Thymus (tissue), 11 donors: Measurements from ENCODE around the gene NFE2L1. TPM values are rescaled to one million over a fixed set of nuclear protein-coding genes. Genes with fewer than 3 reads are reported as not detected.

Experiments used
- DNase-seq, 9 donors: peaks; one replicate each; pipeline ENCODE4 v3.0.0-alpha.2; 2013; ENCODE audit warnings: low spot score in 9 of 9, low read depth in 6 of 9, missing footprints in 1 of 9
- H3K27ac ChIP-seq, 2 donors: one replicate each; pipeline ENCODE4 v1.5.1; 2013; ENCODE audit warnings: control low read depth in 1 of 2, low read depth in 1 of 2, low read length in 1 of 2, mild to moderate bottlenecking in 1 of 2, moderate library complexity in 1 of 2
- H3K27me3 ChIP-seq, 2 donors: one replicate each; pipeline ENCODE4 v1.5.1; 2013; ENCODE audit warnings: low read length in 1 of 2; ENCODE audit not compliant: control insufficient read depth in 2 of 2, insufficient read depth in 1 of 2
- H3K36me3 ChIP-seq, 2 donors: one replicate each; pipeline ENCODE4 v1.5.1; 2013; ENCODE audit warnings: low read length in 1 of 2, mild to moderate bottlenecking in 1 of 2, moderate library complexity in 1 of 2; ENCODE audit not compliant: control insufficient read depth in 2 of 2, insufficient read depth in 2 of 2
- H3K4me1 ChIP-seq, 2 donors: one replicate each; pipeline ENCODE4 v1.5.1; 2013; ENCODE audit warnings: low read length in 2 of 2; ENCODE audit not compliant: control insufficient read depth in 2 of 2, insufficient read depth in 2 of 2
- H3K4me3 ChIP-seq, 2 donors: one replicate each; pipeline ENCODE4 v1.5.1; 2013; ENCODE audit warnings: low read length in 2 of 2, control low read depth in 1 of 2, mild to moderate bottlenecking in 1 of 2
- H3K9me3 ChIP-seq, 2 donors: one replicate each; pipeline ENCODE4 v1.5.1; 2013; ENCODE audit warnings: low read length in 1 of 2, mild to moderate bottlenecking in 1 of 2; ENCODE audit not compliant: control insufficient read depth in 2 of 2, insufficient read depth in 1 of 2
- WGBS: extraction: QIAGEN DNeasy Blood & Tissue Kit; methylation state at CpG from one replicate; pipeline ENCODE4 v1.1.7; 2013; 5-methylcytosine and 5-hydroxymethylcytosine counted together
- polyA plus RNA-seq: library from polyadenylated mRNA; stranded (reverse); fragments of 200-250 nt; gene quantifications from one replicate; pipeline ENCODE4 v1.2.3, GENCODE V29; 2013
- total RNA-seq: library from RNA; stranded (reverse); fragments of 120-200 nt; gene quantifications from one replicate; pipeline ENCODE4 v1.2.4, GENCODE V29; 2013
- donor health status: healthy.

NFE2L1 gene
- total and polyA plus RNA-seq, 2 donors: 14.6 to 88.1 TPM

GRCh38 chr17:48104440-48104839, 56.3 kb downstream of the NFE2L1 start:
- Histone ChIP-seq H3K27me3 (peaks cover 0 to 3% of the 10 kb centered on the region in 2 donors), H3K27ac (no peak overlapping the region), H3K4me3 (no peak overlapping the region), H3K9me3 (no peaks in the 10 kb centered on the region), H3K36me3 (no peaks in the 10 kb centered on the region), H3K4me1 (peaks cover 17 to 38% of the 10 kb centered on the region in 2 donors)
- 93% methylated on average over 7 of the region's 7 CpGs for WGBS
- DNase-seq: no peak

GRCh38 chr17:48106802-48107136, 58.6 kb downstream of the NFE2L1 start:
- 61% methylated on average over 13 of the region's 13 CpGs for WGBS

GRCh38 chr17:48107137-48108055, 59.2 kb downstream of the NFE2L1 start, which contains the start of gene SNX11:
Gene SNX11 (plus strand): TSS chr17:48107766. CDS start chr17:48112044, 4,278 bp downstream.
- WGBS: under 1% methylated on average over 64 of the region's 64 CpGs
- Histone ChIP-seq H3K36me3 (no peaks in the 10 kb centered on the region), H3K4me1 (peaks cover 17 to 24% of the 10 kb centered on the region in 2 donors), H3K4me3 (peak within 1 kb of the TSS; percentile 93 to 99), H3K27me3 (peaks cover 0 to 3% of the 10 kb centered on the region in 2 donors), H3K27ac (peak within 1 kb of the TSS; percentile 93 to 98), H3K9me3 (no peaks in the 10 kb centered on the region)
- DNase-seq: peak; percentile 73 to 96 (median 86)

More at GRCh38 chr17:48106802-48107136, 58.6 kb downstream of the NFE2L1 start:
- H3K36me3 ChIP-seq: no peaks in the 10 kb centered on the region
- peak overlapping the region; percentile 93 to 98 for H3K27ac ChIP-seq
- peaks cover 0 to 3% of the 10 kb centered on the region in 2 donors for H3K27me3 ChIP-seq
- DNase-seq: no peak
- H3K9me3 ChIP-seq: no peaks in the 10 kb centered on the region
- peak overlapping the region; percentile 93 to 99 for H3K4me3 ChIP-seq
- H3K4me1 ChIP-seq: peaks cover 13 to 24% of the 10 kb centered on the region in 2 donors

GRCh38 chr17:48110761-48111160, 62.6 kb downstream of the NFE2L1 start:
- peaks cover 3 to 7% of the 10 kb centered on the region in 2 donors for H3K36me3 ChIP-seq
- no peaks in the 10 kb centered on the region for H3K9me3 ChIP-seq
- no peaks in the 10 kb centered on the region for H3K27me3 ChIP-seq
- WGBS: 83% methylated on average over 9 of the region's 9 CpGs
- no peak for DNase-seq
- H3K4me1 ChIP-seq: peaks cover 30 to 40% of the 10 kb centered on the region in 2 donors
- H3K27ac ChIP-seq: no peak overlapping the region
- H3K4me3 ChIP-seq: no peak overlapping the region

Other genes starting within 250 kb of the NFE2L1 start
- 6.1 TPM for gene OSBPL7, start 226.6 kb upstream of the NFE2L1 start, total RNA-seq
- 13.3 TPM for gene OSBPL7, start 226.6 kb upstream of the NFE2L1 start, polyA plus RNA-seq
- 26.7 TPM for gene MRPL10, start 216.8 kb upstream of the NFE2L1 start, total RNA-seq
- 41.1 TPM for gene MRPL10, start 216.8 kb upstream of the NFE2L1 start, polyA plus RNA-seq
- 0.19 TPM for gene LRRC46, start 216.7 kb upstream of the NFE2L1 start, total RNA-seq
- gene LRRC46, start 216.7 kb upstream of the NFE2L1 start, polyA plus RNA-seq: 2.4 TPM
- 25.3 TPM for gene SCRN2, start 207.1 kb upstream of the NFE2L1 start, total RNA-seq
- gene SCRN2, start 207.1 kb upstream of the NFE2L1 start, polyA plus RNA-seq: 39.4 TPM
- gene SP6, start 197.2 kb upstream of the NFE2L1 start, total RNA-seq: 0.28 TPM
- gene SP6, start 197.2 kb upstream of the NFE2L1 start, polyA plus RNA-seq: 4.6 TPM
- gene SP2, start 152.1 kb upstream of the NFE2L1 start, total RNA-seq: 1.3 TPM
- 10.6 TPM for gene SP2, start 152.1 kb upstream of the NFE2L1 start, polyA plus RNA-seq
- gene PNPO, start 106.8 kb upstream of the NFE2L1 start, total RNA-seq: 21.4 TPM
- gene PNPO, start 106.8 kb upstream of the NFE2L1 start, polyA plus RNA-seq: 9.0 TPM
- gene PRR15L, start 90.5 kb upstream of the NFE2L1 start, total RNA-seq: 0.38 TPM
- gene PRR15L, start 90.5 kb upstream of the NFE2L1 start, polyA plus RNA-seq: 1.9 TPM
- gene CDK5RAP3, start 77.2 kb upstream of the NFE2L1 start, total RNA-seq: 125 TPM
- 684 TPM for gene CDK5RAP3, start 77.2 kb upstream of the NFE2L1 start, polyA plus RNA-seq
- gene COPZ2, start 10.6 kb upstream of the NFE2L1 start, total RNA-seq: 5.5 TPM
- gene COPZ2, start 10.6 kb upstream of the NFE2L1 start, polyA plus RNA-seq: 16.3 TPM
- gene CBX1, start 53.1 kb downstream of the NFE2L1 start, total RNA-seq: 64.6 TPM
- gene CBX1, start 53.1 kb downstream of the NFE2L1 start, polyA plus RNA-seq: 39.8 TPM
- 15.9 TPM for gene SNX11, start 59.4 kb downstream of the NFE2L1 start, total RNA-seq
- gene SNX11, start 59.4 kb downstream of the NFE2L1 start, polyA plus RNA-seq: 23.6 TPM